ENCODE results near the gene TPCN2.

The TPCN2 gene

DNA sequence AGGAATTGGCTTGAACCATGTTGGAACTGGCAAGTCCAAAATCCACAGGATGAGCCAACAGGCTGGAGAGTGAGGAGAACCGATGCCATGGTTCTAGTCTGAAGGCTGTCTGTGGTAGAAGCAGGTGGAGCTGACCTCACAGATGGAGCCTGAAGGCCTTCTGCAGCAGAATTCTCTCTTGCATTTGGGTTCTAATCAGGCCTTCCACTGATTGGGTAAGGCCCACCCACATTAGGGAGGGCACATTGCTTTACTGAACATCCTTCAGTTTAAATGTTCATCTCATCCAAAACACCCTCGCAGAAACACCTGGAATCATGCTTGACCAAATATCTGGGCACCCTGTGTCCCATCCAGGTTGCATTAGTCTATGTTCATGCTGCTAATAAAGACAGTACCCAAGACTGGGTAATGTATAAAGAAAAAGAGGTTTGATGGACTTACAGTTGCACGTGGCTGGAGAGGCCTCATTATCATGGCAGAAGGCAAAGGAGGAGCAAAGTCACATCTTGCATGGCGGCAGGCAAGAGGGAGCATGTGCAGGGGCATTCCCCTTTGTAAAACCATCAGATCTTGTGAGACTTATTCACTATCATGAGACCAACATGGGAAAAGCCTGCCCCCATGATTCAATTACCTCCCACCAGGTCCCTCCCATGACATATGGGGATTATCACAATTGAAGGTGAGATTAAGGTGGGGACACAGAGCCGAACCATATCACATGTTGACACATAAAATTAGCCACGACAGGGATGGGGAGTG, 122.9 kb downstream of the TPCN2 start:
- no peak for DNase-seq

DNA sequence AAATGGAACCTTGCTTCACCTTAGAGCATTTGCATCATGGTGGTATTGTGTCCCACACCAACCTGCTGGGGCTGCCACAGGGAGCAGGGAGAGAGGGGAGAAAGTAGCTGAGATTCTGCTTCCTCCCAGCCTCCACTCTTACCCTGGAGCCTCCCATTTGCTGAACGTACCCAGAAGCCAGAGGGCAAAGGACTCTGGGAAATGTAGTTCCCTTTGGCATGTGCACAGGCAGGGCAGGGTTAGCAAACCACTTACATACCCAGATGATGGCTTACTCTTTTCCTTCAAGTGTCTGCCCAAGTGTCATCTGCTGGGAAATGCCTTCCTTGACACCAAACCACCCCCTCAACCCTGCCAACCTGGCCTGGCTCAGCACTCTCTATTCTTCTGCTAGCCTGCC, 123.9 kb downstream of the TPCN2 start:
- no peak for DNase-seq

DNA sequence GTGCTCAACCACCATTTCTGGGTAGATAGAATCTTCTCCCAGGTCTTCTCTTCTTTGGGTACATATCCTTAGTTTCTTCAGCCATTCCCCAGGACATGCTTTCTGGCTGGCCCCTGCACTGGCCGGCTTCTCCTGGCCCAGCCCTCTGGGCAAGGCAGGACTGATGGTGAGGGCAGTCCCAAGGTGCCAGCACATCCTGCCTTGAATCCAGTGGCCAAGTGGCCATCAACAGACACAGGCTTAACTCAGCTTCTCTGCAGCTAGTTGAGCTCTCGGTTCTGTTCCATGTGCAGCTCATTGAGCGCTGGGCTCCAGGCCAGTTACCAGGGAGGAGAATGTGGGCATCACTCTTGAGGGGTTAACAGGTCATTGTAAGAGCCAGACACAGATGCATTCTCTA, 124.6 kb downstream of the TPCN2 start:
- DNase-seq: no peak

DNA sequence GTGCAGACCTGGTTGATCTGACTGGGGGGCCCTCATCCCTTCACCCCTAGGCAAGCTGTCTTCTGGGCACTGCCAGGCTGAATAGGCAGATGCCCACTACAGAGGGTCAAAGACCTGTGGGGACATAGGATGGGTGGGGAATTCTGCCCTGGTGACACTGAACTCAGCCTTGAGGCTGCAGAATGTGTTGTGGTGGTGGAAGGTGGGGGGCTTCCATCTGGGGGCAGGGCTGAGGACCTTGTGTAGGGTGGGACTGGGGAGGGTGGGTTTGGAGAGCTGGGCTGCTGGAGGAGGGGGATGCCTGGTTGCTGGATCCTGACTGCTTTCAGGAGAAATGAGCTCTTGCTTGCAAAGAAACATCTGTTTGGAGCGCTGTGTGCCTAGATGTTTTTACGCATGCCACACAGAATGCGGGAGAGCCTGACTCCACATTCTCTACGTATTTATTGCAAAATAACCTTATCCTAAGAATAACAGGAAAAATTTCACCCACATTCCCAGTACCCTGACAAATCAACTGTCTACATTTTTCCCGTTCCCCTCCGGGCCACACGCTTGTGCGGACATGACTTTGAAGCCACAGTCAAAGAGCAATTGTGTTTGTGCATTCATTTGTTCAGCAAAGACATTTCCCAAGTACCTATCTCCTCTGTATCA, 125.3 kb downstream of the TPCN2 start:
- no peak for DNase-seq

DNA sequence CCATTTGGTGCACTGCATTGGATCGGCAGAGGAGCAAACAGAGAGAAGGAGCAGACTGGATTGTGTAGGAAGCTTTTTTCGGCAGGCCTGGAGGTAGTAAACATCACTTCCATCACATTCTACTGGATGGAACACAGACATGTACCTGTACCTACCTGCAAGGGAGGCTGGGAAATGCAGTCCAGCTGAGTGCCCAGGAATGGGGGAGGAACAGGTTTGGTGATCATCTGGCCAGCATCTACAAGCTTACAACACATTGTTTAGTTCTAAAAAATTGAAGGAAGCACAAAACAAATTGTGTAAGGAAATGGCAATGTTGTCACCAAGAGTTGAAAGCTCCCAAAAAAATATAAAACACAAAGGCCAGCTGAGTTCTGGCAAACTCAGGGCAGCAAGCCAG, 126.1 kb downstream of the TPCN2 start:
- no peak for DNase-seq

DNA sequence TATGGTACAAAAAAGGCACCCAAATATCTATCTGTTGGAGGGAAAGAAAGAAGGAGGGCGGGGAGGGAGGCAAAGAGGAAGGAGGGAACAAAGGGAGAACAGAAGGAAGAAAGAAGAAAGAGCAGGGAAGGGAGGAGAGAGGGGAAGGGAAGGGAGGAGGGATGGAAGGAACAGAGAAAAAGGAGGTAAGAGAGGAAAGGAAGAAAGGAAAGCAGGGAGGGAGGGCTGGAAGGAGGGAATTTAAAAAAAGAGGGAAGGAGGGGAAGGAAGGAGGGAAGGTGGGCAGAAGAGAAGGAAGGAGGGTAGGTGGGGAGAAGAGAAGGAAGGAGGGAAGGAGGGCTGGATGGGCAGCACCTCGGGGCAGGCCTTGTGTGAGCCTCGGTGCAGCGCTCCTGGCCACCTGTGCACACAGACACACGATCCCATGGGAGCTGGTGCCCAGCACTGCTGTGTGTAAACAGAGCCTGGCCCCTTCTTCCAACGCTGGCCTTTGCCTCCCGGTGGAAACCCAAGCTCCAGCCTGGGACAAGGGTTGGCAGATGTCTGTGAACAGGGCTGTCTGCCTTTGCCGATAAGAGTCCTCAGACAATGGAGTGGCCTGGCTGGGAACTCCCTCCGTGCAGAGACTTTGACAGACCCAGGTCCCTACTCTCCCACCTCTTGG, 130.2 kb downstream of the TPCN2 start:
- no peak for DNase-seq

DNA sequence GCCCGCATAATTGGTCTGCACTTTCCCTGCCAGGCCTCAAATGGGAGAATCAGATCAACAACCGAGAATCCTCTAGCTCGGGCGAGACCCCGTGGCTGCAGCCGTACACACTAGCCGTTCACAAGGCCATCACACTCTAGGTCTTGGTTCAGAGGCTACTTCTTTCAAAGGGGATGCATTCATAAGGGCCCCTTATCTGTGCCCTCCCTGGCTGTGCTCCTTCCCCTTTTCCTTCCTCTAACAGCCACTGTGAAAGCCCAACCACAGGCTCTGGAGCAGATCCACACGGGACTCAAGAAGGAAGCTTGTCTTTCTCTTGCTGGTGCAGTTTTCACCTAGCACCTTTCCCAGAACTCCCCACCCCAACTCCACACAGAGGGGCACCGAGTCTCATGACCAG, 131.5 kb downstream of the TPCN2 start:
- no peak for DNase-seq

DNA sequence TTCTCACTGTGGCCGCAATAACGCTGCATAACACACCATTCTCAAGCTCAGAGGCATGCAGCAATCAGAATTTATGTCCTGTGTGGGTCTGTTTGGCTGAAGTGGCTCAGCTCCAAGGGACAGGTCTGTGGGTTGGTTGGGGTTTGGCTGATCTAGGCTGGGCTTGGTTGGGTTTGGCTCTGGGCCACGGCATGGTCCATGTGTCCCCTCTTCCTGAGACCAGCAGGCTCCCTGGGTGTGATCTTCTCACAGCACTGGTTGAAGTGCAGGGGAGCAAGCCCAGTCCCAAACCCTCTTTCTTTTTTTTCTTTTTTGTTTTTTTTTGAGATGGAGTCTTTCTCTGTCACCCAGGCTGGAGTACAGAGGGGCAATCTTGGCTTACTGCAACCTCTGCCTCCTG, 132.0 kb downstream of the TPCN2 start:
- DNase-seq: no peak

DNA sequence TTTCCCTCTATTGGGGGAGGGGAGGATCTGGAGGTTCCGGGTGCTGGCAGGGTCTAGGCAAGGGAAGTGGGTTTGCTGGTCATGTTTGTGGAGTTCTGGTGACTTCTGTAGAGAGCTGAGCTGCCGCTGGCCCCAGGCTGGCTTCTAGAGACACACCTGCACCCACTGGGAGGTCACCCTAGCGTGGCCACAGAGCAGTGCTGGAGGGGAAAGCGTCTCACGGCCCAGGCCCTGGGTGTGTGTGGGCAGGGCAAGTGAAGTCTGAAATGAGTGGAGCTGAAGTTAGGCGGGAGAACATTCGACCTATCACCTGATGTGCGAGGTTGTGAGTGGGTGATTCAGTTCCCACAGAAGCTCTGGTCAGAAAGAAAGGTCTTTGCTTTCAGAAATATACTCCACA, 134.9 kb downstream of the TPCN2 start:
- no peak for DNase-seq

All from GOT3 (cell line).